Keratinocyte (primary cell): Measurements from ENCODE around the gene PTPRN2.

Experiments
- EZH2 ChIP-seq: IDR thresholded peaks from one replicate; pipeline ENCODE4 v1.6.1; 2012; ENCODE audit warnings: inconsistent platforms, mild to moderate bottlenecking, low read length, moderate library complexity
- TF ChIP-seq, protein P1 (sequence below), 3 experiments: IDR thresholded peaks in 1 of 3; conservative IDR thresholded peaks in 1 of 3; optimal IDR thresholded peaks in 1 of 3; 2 replicates in 2 of 3; 3 replicates in 1 of 3; pipeline versions ENCODE3 to v1.5.1; 2011; ENCODE audit warnings: low read length in 3 of 3, mild to moderate bottlenecking in 3 of 3, moderate library complexity in 2 of 3, control low read depth in 1 of 3, inconsistent platforms in 1 of 3; ENCODE audit not compliant: insufficient read depth in 2 of 3; ENCODE audit errors: extremely low read depth in 1 of 3

DNA sequence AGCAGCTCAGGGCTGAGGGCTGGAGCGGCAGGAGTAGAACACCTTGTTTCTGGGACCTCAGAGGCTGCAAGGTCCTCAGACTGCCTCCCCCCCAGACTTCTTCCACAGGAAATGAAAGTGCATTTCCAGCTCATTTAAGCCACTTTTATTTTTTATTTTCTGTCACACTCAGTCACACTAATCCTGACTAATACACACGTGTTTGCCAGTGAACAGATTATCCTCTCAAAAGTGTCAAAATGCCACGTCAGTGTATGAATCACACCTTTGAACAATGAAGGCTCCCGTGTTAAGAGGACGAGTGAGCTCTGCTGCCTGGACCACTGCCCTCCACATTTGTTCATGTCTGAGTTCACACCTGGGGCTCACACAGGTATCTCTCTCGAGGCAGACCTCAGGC is 762.3 kb downstream of the PTPRN2 start:
- TF ChIP-seq, protein P1, sequence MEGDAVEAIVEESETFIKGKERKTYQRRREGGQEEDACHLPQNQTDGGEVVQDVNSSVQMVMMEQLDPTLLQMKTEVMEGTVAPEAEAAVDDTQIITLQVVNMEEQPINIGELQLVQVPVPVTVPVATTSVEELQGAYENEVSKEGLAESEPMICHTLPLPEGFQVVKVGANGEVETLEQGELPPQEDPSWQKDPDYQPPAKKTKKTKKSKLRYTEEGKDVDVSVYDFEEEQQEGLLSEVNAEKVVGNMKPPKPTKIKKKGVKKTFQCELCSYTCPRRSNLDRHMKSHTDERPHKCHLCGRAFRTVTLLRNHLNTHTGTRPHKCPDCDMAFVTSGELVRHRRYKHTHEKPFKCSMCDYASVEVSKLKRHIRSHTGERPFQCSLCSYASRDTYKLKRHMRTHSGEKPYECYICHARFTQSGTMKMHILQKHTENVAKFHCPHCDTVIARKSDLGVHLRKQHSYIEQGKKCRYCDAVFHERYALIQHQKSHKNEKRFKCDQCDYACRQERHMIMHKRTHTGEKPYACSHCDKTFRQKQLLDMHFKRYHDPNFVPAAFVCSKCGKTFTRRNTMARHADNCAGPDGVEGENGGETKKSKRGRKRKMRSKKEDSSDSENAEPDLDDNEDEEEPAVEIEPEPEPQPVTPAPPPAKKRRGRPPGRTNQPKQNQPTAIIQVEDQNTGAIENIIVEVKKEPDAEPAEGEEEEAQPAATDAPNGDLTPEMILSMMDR (optimal IDR thresholded peaks at IDR 0.05 in 1 of 3, IDR thresholded peaks at IDR 0.05 in 1 of 3, conservative IDR thresholded peaks at IDR 0.05 in 1 of 3; ENCODE audit: extremely low read depth in 1 of 3, insufficient read depth in 2 of 3, low read length in 3 of 3) = no peak
- no peak for TF ChIP-seq EZH2
